GM23338 (cell line): ENCODE results near the gene UBE3C. TPM values are rescaled to one million over a fixed set of nuclear protein-coding genes. Genes with fewer than 3 reads are reported as not detected.

Source experiments
- ATAC-seq: fragments of 200-7000 bp; cut with Tn5 transposase; 3 replicates; pipeline ENCODE4 v1.9.1; 2020
- DNase-seq: peaks from one replicate; pipeline ENCODE4 v3.0.0-alpha.2; 2015; ENCODE audit warnings: low spot score
- H2AFZ ChIP-seq: fragments of 200-600 bp; sonication (generic); 2 replicates; pipeline ENCODE4 v1.8.0; 2016; ENCODE audit warnings: antibody characterized with exemption, mild to moderate bottlenecking, moderate library complexity
- H3F3A ChIP-seq: fragments of 200-600 bp; sonication (generic); replicated peaks from 2 replicates; pipeline ENCODE4 v1.8.0; 2017; ENCODE audit warnings: antibody characterized with exemption, mixed run types, low read depth
- H3K27ac ChIP-seq: fragments of 200-600 bp; sonication (generic); 2 replicates; pipeline ENCODE4 v1.6.1; 2016; ENCODE audit warnings: low read depth
- H3K27me3 ChIP-seq: fragments of 200-600 bp; sonication (generic); 2 replicates; pipeline ENCODE4 v1.8.0; 2016; ENCODE audit warnings: mild to moderate bottlenecking, mixed run types, moderate library complexity; ENCODE audit not compliant: insufficient read depth
- H3K36me3 ChIP-seq: fragments of 200-600 bp; sonication (generic); 2 replicates; pipeline ENCODE4 v1.8.0; 2016; ENCODE audit warnings: mild to moderate bottlenecking; ENCODE audit not compliant: insufficient read depth
- H3K4me1 ChIP-seq: fragments of 200-600 bp; sonication (generic); 2 replicates; pipeline ENCODE4 v1.8.0; 2016; ENCODE audit warnings: mild to moderate bottlenecking, moderate library complexity; ENCODE audit not compliant: insufficient read depth
- H3K4me2 ChIP-seq: fragments of 200-600 bp; sonication (generic); 2 replicates; pipeline ENCODE4 v1.7.1; 2017; ENCODE audit warnings: mixed run types
- H3K4me3 ChIP-seq: fragments of 200-600 bp; sonication (generic); 2 replicates; pipeline ENCODE4 v1.6.1; 2016; ENCODE audit warnings: mixed run types
- H3K79me2 ChIP-seq: fragments of 200-600 bp; sonication (generic); replicated peaks from 2 replicates; pipeline ENCODE4 v1.8.0; 2017; ENCODE audit warnings: mild to moderate bottlenecking; ENCODE audit not compliant: insufficient read depth
- H3K9me2 ChIP-seq: fragments of 200-600 bp; sonication (generic); 2 replicates; pipeline ENCODE4 v1.8.0; 2017; ENCODE audit not compliant: insufficient read depth
- H4K20me1 ChIP-seq: fragments of 200-600 bp; sonication (generic); replicated peaks from 2 replicates; pipeline ENCODE4 v1.8.0; 2017; ENCODE audit warnings: mild to moderate bottlenecking; ENCODE audit not compliant: insufficient read depth
- H3K27ac Mint-ChIP-seq: 2 replicates; pipeline ENCODE4 v1.8.0; 2020; ENCODE audit warnings: inconsistent platforms, mild to moderate bottlenecking, moderate library complexity, mixed read lengths
- H3K27me3 Mint-ChIP-seq: 3 replicates; pipeline ENCODE4 v1.8.0; 2022; ENCODE audit warnings: low read depth, mild to moderate bottlenecking, moderate library complexity, mixed read lengths, inconsistent platforms; ENCODE audit not compliant: insufficient read depth, poor library complexity
- H3K36me3 Mint-ChIP-seq: 3 replicates; pipeline ENCODE4 v1.8.0; 2021; ENCODE audit warnings: low read depth, mild to moderate bottlenecking, inconsistent platforms, moderate library complexity, mixed read lengths
- H3K4me1 Mint-ChIP-seq: 3 replicates; pipeline ENCODE4 v1.8.0; 2020; ENCODE audit warnings: mild to moderate bottlenecking, inconsistent platforms, mixed read lengths
- H3K4me3 Mint-ChIP-seq: 3 replicates; pipeline ENCODE4 v1.8.0; 2021; ENCODE audit warnings: moderate library complexity, mild to moderate bottlenecking, inconsistent platforms, mixed read lengths
- H3K9me3 Mint-ChIP-seq: 3 replicates; pipeline ENCODE4 v1.8.0; 2020; ENCODE audit warnings: moderate library complexity, mild to moderate bottlenecking, inconsistent platforms, mixed read lengths
- CREB1 ChIP-seq: fragments of 250-450 bp; sonication (Bioruptor Pico); IDR thresholded peaks from 2 replicates; pipeline ENCODE4 v1.5.0; 2020; ENCODE audit warnings: low read depth, mild to moderate bottlenecking, moderate library complexity
- CTCF ChIP-seq, 2 experiments: fragments of 200-600 bp in 1 of 2; sonication (generic) in 1 of 2; conservative IDR thresholded peaks; 2 replicates each; pipeline versions ENCODE4 v1.5.1 to v1.6.1; 2016 to 2017; ENCODE audit warnings: antibody characterized with exemption in 2 of 2, low read depth in 2 of 2, mild to moderate bottlenecking in 2 of 2, moderate library complexity in 1 of 2
- NANOG ChIP-seq: IDR thresholded peaks from 2 replicates; pipeline ENCODE4 v1.6.1; 2016; ENCODE audit warnings: antibody characterized with exemption, borderline replicate concordance
- POLR2AphosphoS5 ChIP-seq: IDR thresholded peaks from 2 replicates; pipeline ENCODE4 v1.6.1; 2016; ENCODE audit warnings: antibody characterized with exemption, low read depth
- ZNF462 ChIP-seq: fragments of 250-450 bp; sonication (Bioruptor Pico); IDR thresholded peaks from 2 replicates; pipeline ENCODE4 v1.5.0; 2020; ENCODE audit warnings: mild to moderate bottlenecking, moderate library complexity
- polyA plus RNA-seq: library from polyadenylated mRNA; unstranded; fragments of >200 nt; fragmentation: Nextera tagmentation; extraction: Ambion mirVana; gene quantifications from 2 replicates; pipeline ENCODE4 v1.2.1, GENCODE V29; 2016
- total RNA-seq: library from RNA; depleted of rRNA; stranded (reverse); fragments of >200 nt; shearing (Covaris generic); gene quantifications from 2 replicates; pipeline ENCODE4 v1.2.3, GENCODE V29; 2014

The UBE3C gene
- total and polyA plus RNA-seq, 2 experiments from 2014 or later: 16.8 to 76.9 TPM

GRCh38 chr7:157193274-157193673 lies 54.5 kb downstream of the UBE3C start (continued):
- TF ChIP-seq ZNF462 (CRISPR knock-in tag) (no peak), CTCF (conservative IDR thresholded peaks at IDR 0.05; ENCODE audit: low read depth in 2 of 2) (no peak)

- peaks cover 28% of the 10 kb centered on the region for H3K36me3 ChIP-seq
- Mint-ChIP-seq H3K9me3 (no peaks in the 10 kb centered on the region; the same call in 2 of the 3 replicates), H3K36me3 (peaks cover 68% of the 10 kb centered on the region), H3K27ac (no peak overlapping the region), H3K4me3 (no peak overlapping the region), H3K27me3 (peaks cover 5% of the 10 kb centered on the region), H3K4me1 (peaks cover 3% of the 10 kb centered on the region; the same call in 2 of the 3 replicates)
- H3K79me2 ChIP-seq: peaks cover 17% of the 10 kb centered on the region
- peaks cover 8% of the 10 kb centered on the region; the same call in 1 of the 2 replicates for H4K20me1 ChIP-seq
- no peaks in the 10 kb centered on the region for H3K9me2 ChIP-seq
- no peak overlapping the region for H3K27ac ChIP-seq
- no peak for DNase-seq
- no peaks in the 10 kb centered on the region for H3K27me3 ChIP-seq
- no peak overlapping the region for H2AFZ ChIP-seq
- no peak overlapping the region for H3K4me2 ChIP-seq
- no peak overlapping the region for H3K4me3 ChIP-seq
- H3K4me1 ChIP-seq: no peaks in the 10 kb centered on the region
- 0 out of 2 replicates have a peak, but pooled peaks cover 5% of the 10 kb centered on the region for H3F3A ChIP-seq
- no peak for ATAC-seq
- no peak for TF ChIP-seq NANOG
- no peak for TF ChIP-seq ZNF462 (CRISPR knock-in tag)
- TF ChIP-seq CREB1 (CRISPR knock-in tag): no peak
- TF ChIP-seq POLR2AphosphoS5: no peak
These were observed 56.2 kb downstream of the UBE3C start for GRCh38 chr7:157194948-157195347.
